ENCODE results near the gene LYPD6B.

Gene LYPD6B

DNA sequence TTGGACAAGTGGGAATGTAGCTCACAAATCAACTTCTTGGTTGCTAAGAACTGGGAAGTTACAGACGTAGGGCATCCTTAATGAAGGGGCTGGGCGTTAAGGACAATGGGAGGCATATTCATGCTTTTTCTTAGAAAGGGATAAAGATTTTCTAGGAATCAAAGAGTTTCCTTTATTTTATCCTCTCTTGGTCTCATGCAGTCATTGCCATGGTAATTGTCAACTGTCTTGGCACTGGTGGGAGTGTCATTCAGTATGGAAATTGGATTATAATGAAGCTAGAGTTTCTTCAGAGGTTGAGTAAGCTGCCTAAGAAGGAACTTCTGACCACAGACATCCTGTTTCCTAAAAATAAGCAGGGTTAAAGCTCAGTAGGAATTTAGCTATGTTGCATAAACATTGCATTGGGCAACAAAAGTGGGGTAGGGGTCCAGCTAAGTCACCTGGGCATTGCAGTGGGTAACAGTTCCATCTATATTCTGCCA, 114.0 kb downstream of the LYPD6B start:
- H3K4me3 ChIP-seq (ENCODE audit: low read depth, low read length): no peak overlapping the region
- in situ Hi-C loops (cut with HindIII; ENCODE audit: low sequenced_read_pairs): no loop called here
- DNase-seq (ENCODE audit: low read depth): no peak
- TF ChIP-seq, protein P1, sequence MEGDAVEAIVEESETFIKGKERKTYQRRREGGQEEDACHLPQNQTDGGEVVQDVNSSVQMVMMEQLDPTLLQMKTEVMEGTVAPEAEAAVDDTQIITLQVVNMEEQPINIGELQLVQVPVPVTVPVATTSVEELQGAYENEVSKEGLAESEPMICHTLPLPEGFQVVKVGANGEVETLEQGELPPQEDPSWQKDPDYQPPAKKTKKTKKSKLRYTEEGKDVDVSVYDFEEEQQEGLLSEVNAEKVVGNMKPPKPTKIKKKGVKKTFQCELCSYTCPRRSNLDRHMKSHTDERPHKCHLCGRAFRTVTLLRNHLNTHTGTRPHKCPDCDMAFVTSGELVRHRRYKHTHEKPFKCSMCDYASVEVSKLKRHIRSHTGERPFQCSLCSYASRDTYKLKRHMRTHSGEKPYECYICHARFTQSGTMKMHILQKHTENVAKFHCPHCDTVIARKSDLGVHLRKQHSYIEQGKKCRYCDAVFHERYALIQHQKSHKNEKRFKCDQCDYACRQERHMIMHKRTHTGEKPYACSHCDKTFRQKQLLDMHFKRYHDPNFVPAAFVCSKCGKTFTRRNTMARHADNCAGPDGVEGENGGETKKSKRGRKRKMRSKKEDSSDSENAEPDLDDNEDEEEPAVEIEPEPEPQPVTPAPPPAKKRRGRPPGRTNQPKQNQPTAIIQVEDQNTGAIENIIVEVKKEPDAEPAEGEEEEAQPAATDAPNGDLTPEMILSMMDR (IDR thresholded peaks at IDR 0.05; ENCODE audit: low read depth, low read length, missing control alignments): no peak

DNA sequence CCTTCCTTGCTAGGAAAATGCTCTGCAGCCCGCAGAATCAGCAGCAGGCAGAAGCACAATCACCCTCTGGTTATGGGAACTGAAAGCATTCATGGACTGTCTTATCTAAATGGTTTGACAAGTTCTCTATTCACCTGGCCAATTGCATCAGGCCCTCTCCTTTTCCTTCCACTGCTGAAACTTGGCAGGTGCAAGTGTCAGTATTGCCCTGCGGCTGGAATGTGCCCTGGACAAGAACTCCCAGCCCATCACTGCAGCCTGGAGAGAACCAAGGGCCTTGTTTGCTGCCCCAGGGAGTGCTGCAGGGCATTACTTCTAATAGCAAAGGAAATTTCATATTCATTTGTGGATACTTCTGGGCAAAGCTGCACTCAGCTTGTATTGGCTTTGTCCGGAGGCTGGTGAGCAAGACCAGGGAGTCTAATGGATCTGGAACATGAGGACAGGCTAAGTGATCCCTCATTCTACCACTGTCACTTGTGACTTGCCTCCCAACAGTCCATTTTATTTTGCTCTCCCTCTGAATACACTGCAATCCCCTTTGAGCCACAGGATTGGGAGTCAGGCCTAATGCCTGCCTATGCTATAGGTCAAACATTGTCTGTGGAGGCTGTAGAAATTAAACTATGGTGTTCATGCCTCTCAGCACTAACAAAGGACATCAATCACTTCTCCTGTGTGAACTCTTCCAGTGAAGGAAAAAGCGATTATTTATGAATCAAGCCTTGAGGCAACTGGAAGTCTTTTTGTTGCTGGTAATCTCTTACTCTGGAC, 116.9 kb downstream of the LYPD6B start:
- in situ Hi-C loops (cut with HindIII; ENCODE audit: low sequenced_read_pairs): no loop called here
- TF ChIP-seq, protein P1 (IDR thresholded peaks at IDR 0.05; ENCODE audit: low read depth, low read length, missing control alignments): no peak

DNA sequence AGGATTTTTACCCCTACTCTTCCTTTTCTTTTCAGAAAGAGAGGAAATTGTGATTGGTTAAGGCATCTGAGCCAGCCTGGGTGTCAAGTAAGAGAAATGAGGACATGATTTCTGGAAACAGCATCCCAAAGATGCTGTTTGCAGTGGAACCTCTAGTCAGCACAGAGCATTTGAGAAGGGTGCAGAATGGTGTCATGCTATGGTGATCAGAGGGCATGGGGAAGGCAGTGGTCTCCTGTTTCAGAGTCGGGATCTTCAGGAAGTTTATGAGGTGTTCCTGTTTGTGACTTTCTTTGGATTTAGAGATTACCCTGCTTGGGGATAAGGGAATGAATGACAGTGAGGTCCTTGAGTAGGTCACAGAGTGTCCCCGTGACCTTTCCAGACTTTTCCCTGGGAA, 117.5 kb downstream of the LYPD6B start:
- DNase-seq (ENCODE audit: low read depth): no peak
- H3K4me3 ChIP-seq (ENCODE audit: low read depth, low read length): no peak overlapping the region
- in situ Hi-C loops (cut with HindIII; ENCODE audit: low sequenced_read_pairs): no loop called here
- TF ChIP-seq, protein P1 (IDR thresholded peaks at IDR 0.05; ENCODE audit: low read depth, low read length, missing control alignments): no peak

More for the DNA sequence above, 116.9 kb downstream of the LYPD6B start:
- no peak for DNase-seq (ENCODE audit: low read depth)
- no peak overlapping the region for H3K4me3 ChIP-seq (ENCODE audit: low read depth, low read length)

DNA sequence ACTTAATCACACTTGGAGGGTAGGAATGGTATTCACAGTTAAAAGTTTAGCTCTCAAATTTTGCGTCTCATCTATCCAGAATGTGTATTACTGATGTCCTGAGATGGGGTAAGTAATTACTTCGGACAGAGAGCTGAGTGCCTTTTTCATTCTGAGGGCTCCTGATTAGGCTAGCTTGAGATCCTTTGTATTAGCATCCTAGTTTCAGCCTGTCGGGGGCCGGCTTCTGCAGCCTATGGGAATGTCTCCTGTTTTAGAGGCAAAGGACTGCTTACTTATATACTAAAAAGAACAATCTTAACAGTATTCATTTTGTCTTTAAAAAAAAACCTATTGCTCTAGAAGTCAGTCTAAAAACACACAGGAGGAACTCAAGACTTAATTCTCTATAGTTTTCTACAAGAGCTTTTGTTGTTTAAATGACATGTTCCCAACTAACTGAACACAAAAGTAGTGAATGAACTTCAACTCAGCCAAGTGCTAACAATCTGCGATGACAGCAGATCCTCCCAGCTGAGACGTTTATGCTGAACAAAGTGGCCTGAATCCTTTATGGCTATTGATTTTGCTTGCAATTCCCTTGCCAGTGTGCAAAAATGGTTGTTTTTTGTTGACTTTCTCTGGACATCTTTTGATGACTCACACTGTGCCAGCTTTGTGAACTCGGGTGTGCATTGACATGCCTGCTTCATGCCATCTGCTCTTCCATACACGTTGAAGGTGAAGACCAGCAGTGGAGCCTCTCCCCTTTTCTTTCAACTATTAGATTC, 118.7 kb downstream of the LYPD6B start:
- TF ChIP-seq, protein P1 (IDR thresholded peaks at IDR 0.05; ENCODE audit: low read depth, low read length, missing control alignments): no peak
- DNase-seq (ENCODE audit: low read depth): no peak
- in situ Hi-C loops (cut with HindIII; ENCODE audit: low sequenced_read_pairs): no loop called here
- H3K4me3 ChIP-seq (ENCODE audit: low read depth, low read length): no peak overlapping the region

DNA sequence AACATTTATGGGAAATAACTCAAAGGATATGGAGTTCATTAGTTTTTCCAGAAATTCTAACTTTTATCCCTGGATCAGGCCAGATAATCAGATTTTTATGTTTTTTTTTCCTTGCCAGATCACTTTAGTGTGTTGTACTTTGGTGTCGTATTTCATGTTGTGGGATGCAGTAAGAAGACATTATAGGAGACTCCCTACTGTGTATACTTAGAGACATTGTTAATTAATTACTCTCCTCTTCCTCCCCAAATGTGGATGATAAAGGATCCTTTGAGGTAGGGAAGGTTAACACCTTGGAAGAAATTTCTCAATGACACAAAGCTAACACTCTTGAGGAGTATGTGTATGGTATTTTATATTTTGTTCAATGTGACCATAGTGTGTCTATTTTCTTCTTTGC, 120.5 kb downstream of the LYPD6B start:
- no peak overlapping the region for H3K4me3 ChIP-seq (ENCODE audit: low read depth, low read length)

DNA sequence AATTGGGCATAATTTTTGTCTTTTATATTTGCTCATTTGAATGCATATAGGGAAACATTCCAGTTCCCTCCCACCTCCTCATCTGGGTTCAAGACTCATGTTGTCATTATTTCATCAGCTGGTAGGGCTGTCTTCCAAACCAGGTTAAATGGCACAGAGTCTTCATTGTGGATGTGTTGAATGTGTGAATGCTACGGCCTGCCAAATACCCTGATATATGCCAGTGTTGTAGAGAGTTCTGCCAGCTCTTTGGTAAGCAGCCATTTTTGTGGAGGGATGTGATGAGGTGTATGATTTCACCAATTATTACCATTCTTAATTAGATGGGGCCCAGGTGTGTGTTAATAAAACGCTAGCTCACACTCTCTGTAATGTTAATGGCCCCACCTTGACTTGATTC, 121.7 kb downstream of the LYPD6B start:
- H3K4me3 ChIP-seq (ENCODE audit: low read depth, low read length): no peak overlapping the region
- no peak for DNase-seq (ENCODE audit: low read depth)
- in situ Hi-C loops (cut with HindIII; ENCODE audit: low sequenced_read_pairs): no loop called here
- TF ChIP-seq, protein P1 (IDR thresholded peaks at IDR 0.05; ENCODE audit: low read depth, low read length, missing control alignments): no peak

More for the DNA sequence above, 120.5 kb downstream of the LYPD6B start:
- in situ Hi-C loops (cut with HindIII; ENCODE audit: low sequenced_read_pairs): no loop called here
- no peak for DNase-seq (ENCODE audit: low read depth)
- TF ChIP-seq, protein P1 (IDR thresholded peaks at IDR 0.05; ENCODE audit: low read depth, low read length, missing control alignments): no peak
